LHCN-M2 (cell line): ENCODE measurements around the gene KRT5. TPM values are rescaled to one million over a fixed set of nuclear protein-coding genes. Genes with fewer than 3 reads are reported as not detected.
"Not testable (repeated sequence)": the region's sequence is repeated elsewhere in the genome, so short reads cannot be mapped to it uniquely, and the experiment has no call there.

Experiments
- DNase-seq: peaks from one replicate; pipeline ENCODE4 v3.0.0-alpha.2; 2012; ENCODE audit warnings: low read depth
- total RNA-seq: library from RNA; depleted of rRNA; stranded (reverse); fragments of >200 nt; gene quantifications from 2 replicates; pipeline ENCODE4 v1.2.3, GENCODE V29; 2014; rRNA removed

Gene KRT5
- total RNA-seq, 1 experiment from 2014 or later, result not detected

DNA sequence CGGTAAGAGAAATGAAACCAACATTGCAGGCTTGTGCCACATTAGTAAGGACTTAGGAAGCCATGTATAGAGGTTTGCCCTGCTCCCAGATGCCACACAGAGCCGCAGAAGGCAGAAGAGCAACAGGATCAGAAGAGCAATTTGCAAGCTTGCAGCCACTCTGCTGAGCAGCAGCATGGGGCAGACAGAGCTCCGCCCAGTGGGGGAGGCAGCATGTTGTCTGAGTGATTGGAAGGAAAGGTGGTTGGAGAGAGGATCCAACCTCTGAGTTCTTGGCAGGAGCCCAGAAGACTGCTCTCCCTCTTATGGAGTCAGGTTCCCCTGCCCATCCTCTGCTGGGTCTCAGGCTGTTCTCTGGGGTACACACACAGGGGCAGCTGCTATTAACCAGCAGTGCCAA is 24.8 kb downstream of the KRT5 start:
- peak; percentile 71 for DNase-seq

DNA sequence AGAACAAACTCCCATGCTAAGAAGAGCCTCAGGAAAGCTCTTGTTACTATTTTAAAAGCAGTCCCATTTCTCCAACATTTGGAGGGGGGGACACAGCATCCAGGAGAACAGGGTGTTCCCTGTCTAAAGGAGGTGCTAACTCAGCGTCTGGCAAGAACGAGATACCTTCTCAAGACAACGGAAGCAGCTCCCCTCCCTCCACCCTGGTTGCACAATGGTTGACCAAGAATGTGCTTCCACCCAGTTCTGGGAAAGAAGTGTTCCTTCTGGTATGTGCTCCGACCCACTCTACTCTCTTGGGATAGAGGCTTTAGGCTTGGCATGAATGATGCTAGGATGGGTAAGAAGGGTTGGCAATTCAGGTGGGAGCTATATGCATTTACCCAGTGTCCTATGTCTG is 25.7 kb downstream of the KRT5 start:
- peak; percentile 84 for DNase-seq

- no peak for DNase-seq
Measured at GRCh38 chr12:52494100-52494499, 26.1 kb downstream of the KRT5 start.

- DNase-seq, result no peak
Measured at GRCh38 chr12:52493172-52493571, 27.0 kb downstream of the KRT5 start, which contains the start of gene KRT6A. Gene KRT6A, minus strand, starts transcription at chr12:52493257. Its CDS starts 69 bp downstream, at chr12:52493188.

- DNase-seq, result not testable (repeated sequence)
Measured at GRCh38 chr12:52492405-52492804, 27.8 kb downstream of the KRT5 start.

DNA sequence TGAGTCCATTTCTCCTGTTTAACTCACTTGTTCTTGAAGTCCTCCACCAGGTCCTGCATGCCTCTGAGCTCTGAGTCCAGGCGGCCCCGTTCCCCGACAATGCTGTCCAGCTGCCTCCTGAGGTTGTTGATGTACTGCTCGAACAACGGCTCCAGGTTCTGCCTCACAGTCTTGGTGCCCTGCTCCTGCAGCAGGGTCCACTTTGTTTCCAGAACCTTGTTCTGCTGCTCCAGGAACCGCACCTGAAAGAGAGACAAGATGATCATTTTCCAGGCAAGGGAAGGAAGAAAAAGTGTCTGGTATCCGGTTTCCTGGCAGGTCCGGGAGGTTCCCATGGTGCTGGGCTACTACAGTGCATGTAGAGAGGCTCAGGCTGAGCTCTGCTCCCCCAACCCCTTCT is 28.7 kb downstream of the KRT5 start:
- not testable (repeated sequence) for DNase-seq

- DNase-seq, result no peak
Measured at GRCh38 chr12:52488736-52489135, 31.5 kb downstream of the KRT5 start.

GRCh38 chr12:52487744-52488443 is 32.3 kb downstream of the KRT5 start:
- DNase-seq, result not testable (repeated sequence)

GRCh38 chr12:52487211-52487610 is 33.0 kb downstream of the KRT5 start:
- DNase-seq, result no peak

- DNase-seq, result no peak
Measured at GRCh38 chr12:52486166-52487105, 33.8 kb downstream of the KRT5 start.

DNA sequence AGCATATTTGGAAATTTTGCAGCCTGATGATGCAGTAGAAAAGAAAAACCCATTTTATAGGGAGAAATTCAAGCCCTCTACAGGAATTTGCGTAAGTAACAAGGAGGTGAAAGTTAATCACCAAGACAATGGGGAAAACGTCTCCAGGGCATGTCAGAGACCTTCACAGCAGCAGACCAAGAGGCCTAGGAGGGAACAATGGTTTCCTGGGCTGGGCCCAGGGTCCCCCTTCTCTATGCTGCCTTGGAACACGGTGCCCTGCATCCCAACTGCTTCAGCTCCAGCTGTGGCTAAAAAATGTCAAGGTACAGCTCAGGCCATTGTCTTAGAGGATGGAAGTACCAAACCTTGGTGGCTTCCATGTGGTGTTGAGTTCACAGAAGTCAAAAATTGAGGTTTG is 40.1 kb downstream of the KRT5 start:
- no peak for DNase-seq

- no peak for DNase-seq
Measured at GRCh38 chr12:52477651-52478050, 42.5 kb downstream of the KRT5 start.

GRCh38 chr12:52474212-52474611 is 46.0 kb downstream of the KRT5 start:
- no peak for DNase-seq

DNA sequence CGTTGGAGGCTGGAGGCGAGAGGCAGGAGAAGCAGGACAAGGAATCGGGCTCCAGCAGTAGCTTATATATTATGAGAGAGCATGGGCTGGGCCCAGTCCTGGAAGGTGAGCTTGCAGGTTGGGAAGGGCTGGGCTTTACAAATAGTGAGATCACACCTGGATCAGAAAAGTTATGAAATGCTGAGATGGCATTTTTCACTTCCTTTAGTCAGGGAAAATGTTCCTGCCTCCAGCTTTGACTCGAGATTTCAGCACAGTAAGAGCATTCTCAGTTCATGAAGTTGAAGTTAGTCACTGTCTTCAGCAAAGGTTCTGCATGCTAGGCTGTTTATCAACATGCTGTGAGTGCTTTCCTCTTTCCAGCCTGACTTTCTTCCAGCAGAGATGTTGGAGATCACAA is 46.4 kb downstream of the KRT5 start, which contains the start of gene KRT6C:
Gene KRT6C, minus strand, starts transcription at position 38 of the 400 bp plus-strand sequence. CDS start 68 bp downstream, outside the sequence.
- no peak for DNase-seq

DNA sequence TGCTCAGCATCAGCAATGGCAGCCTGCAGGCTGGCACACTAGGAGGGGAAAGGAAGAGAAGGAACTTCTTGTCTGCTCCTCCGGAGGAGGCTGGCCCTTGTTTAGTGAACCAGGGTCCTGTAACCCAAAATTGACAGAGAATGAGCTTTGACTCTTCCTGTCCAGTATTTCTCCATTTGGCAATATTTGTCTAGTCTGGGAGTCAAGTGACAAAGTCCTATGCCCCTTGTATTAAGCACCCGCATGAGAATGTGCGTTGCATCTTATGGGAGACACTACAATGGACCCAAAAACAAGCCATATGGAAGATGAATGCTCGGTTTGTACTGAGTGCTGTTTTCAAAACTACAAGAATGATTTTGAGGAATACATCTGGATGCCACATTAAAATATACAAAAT is 50.3 kb downstream of the KRT5 start:
- DNase-seq, result no peak

GRCh38 chr12:52464897-52465296 is 55.3 kb downstream of the KRT5 start:
- DNase-seq, result no peak

Other genes with a start within 250 kb of the KRT5 start
- 0.06 TPM in 1 of 2 replicates, not detected in the other for gene KRT86, start 245.7 kb downstream of the KRT5 start, total RNA-seq
- gene KRT81, start 228.9 kb downstream of the KRT5 start, total RNA-seq, result 0.11 and 1.2 TPM in 2 replicates
- gene KRT83, start 199.0 kb downstream of the KRT5 start, total RNA-seq, result not detected in 2 replicates
- gene KRT85, start 152.9 kb downstream of the KRT5 start, total RNA-seq, result not detected in 2 replicates
- not detected in 2 replicates for gene KRT84, start 134.7 kb downstream of the KRT5 start, total RNA-seq
- not detected in 2 replicates for gene KRT82, start 114.1 kb downstream of the KRT5 start, total RNA-seq
- not detected in 2 replicates for gene KRT75, start 86.0 kb downstream of the KRT5 start, total RNA-seq
- gene KRT6B, start 68.2 kb downstream of the KRT5 start, total RNA-seq, result not detected in 2 replicates
- not detected in 2 replicates for gene KRT6C, start 46.6 kb downstream of the KRT5 start, total RNA-seq
- gene KRT6A, start 27.1 kb downstream of the KRT5 start, total RNA-seq, result not detected in 2 replicates
- not detected in 2 replicates for gene KRT71, start 32.8 kb upstream of the KRT5 start, total RNA-seq
- not detected in 2 replicates for gene KRT74, start 53.4 kb upstream of the KRT5 start, total RNA-seq
- not detected in 2 replicates for gene KRT72, start 81.1 kb upstream of the KRT5 start, total RNA-seq
- not detected in 2 replicates for gene KRT73, start 98.2 kb upstream of the KRT5 start, total RNA-seq
- not detected in 2 replicates for gene KRT2, start 131.8 kb upstream of the KRT5 start, total RNA-seq
- not detected in 2 replicates for gene KRT1, start 160.0 kb upstream of the KRT5 start, total RNA-seq
- gene KRT77, start 183.1 kb upstream of the KRT5 start, total RNA-seq, result not detected in 2 replicates